Vagina (tissue), 2 donors: ENCODE results near the gene RFWD3. TPM values are rescaled to one million over a fixed set of nuclear protein-coding genes. Genes with fewer than 3 reads are reported as not detected.

Experiments
- DNase-seq, 2 donors: peaks; one replicate each; pipeline ENCODE4 v3.0.0-alpha.2; 2017; ENCODE audit errors: extremely low spot score in 2 of 2
- H3K27ac ChIP-seq: fragments of 200-600 bp; sonication (generic); one replicate; pipeline ENCODE4 v1.5.1; 2019
- H3K27me3 ChIP-seq: fragments of 200-600 bp; sonication (generic); one replicate; pipeline ENCODE4 v1.5.1; 2019
- H3K36me3 ChIP-seq, 2 donors: fragments of 200-600 bp; sonication (generic); one replicate each; pipeline ENCODE4 v1.5.1; 2017 to 2019
- H3K4me1 ChIP-seq: fragments of 200-600 bp; sonication (generic); one replicate; pipeline ENCODE4 v1.5.1; 2019
- H3K4me3 ChIP-seq, 2 donors: fragments of 200-600 bp; sonication (generic); 1 replicate in 1 of 2; 2 replicates in 1 of 2; pipeline ENCODE4 v1.5.1; 2016 to 2019
- H3K9me3 ChIP-seq: fragments of 200-600 bp; sonication (generic); one replicate; pipeline ENCODE4 v1.5.1; 2019
- POLR2A ChIP-seq, 2 donors: fragments of 450-650 bp; IDR thresholded peaks; one replicate each; pipeline ENCODE4 v1.6.1; 2017; ENCODE audit warnings: antibody characterized with exemption in 2 of 2, mild to moderate bottlenecking in 2 of 2, moderate library complexity in 2 of 2
- POLR2AphosphoS5 ChIP-seq, 2 donors: sonication (generic); formaldehyde crosslinking; IDR thresholded peaks; one replicate each; pipeline ENCODE4 v1.9.0; 2017; ENCODE audit warnings: antibody characterized with exemption in 2 of 2, mild to moderate bottlenecking in 2 of 2, low read depth in 1 of 2; ENCODE audit not compliant: insufficient read depth in 1 of 2
- intact Hi-C: fragments of 100-400 bp; cut with DNase I; formaldehyde crosslinking; loops from one replicate; pipeline ENCODE4 v1.15.1; 2023
- total RNA-seq: library from RNA; depleted of rRNA; stranded (reverse); fragments of >200 nt; gene quantifications from one replicate; pipeline ENCODE4 v1.2.3, GENCODE V29; 2016
- TF ChIP-seq, protein P1 (sequence below), 3 experiments: fragments of 450-650 bp in 2 of 3; fragments of 200-600 bp in 1 of 3; sonication (generic) in 1 of 3; IDR thresholded peaks; one replicate each; pipeline ENCODE4 v1.5.1; 2017 to 2019; ENCODE audit warnings: antibody characterized with exemption in 3 of 3, mild to moderate bottlenecking in 2 of 3, moderate library complexity in 2 of 3

The RFWD3 gene
- total RNA-seq, 1 donor from 2014 or later = 36.3 TPM

DNA sequence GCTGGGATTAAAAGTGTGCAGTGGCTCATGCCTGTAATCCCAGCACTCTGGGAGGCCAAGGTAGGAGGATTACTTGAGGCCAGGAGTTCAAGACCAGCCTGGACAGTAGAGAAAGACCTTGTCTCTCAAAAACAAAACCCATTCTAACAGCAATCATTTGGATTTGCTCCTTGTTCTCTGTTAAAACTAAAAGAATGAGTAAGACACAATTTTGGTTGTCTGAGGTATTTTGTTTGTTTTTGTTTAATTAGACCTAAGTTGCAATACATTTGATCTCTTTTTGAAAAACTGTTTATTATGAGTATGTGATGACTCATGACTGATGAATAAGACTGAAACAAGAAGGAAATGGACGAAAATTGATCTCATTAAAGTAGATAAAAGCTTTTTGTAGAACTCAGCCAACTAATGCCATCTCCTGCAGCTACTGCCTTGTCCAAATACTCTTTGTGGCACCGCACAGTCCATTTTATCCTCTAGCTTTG is 88.8 kb downstream of the RFWD3 start:
- H3K9me3 ChIP-seq = no peaks in the 10 kb centered on the region
- H3K4me1 ChIP-seq = peaks cover 58% of the 10 kb centered on the region
- DNase-seq = no peak
- intact Hi-C loops = no loop called here
- no peak overlapping the region for H3K27ac ChIP-seq
- TF ChIP-seq POLR2A (IDR thresholded peaks at IDR 0.05) (no peak), POLR2AphosphoS5 (IDR thresholded peaks at IDR 0.05; ENCODE audit: insufficient read depth in 1 of 2, low read depth in 1 of 2) (no peak)
- TF ChIP-seq, protein P1, sequence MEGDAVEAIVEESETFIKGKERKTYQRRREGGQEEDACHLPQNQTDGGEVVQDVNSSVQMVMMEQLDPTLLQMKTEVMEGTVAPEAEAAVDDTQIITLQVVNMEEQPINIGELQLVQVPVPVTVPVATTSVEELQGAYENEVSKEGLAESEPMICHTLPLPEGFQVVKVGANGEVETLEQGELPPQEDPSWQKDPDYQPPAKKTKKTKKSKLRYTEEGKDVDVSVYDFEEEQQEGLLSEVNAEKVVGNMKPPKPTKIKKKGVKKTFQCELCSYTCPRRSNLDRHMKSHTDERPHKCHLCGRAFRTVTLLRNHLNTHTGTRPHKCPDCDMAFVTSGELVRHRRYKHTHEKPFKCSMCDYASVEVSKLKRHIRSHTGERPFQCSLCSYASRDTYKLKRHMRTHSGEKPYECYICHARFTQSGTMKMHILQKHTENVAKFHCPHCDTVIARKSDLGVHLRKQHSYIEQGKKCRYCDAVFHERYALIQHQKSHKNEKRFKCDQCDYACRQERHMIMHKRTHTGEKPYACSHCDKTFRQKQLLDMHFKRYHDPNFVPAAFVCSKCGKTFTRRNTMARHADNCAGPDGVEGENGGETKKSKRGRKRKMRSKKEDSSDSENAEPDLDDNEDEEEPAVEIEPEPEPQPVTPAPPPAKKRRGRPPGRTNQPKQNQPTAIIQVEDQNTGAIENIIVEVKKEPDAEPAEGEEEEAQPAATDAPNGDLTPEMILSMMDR (IDR thresholded peaks at IDR 0.05) = no peak
- H3K27me3 ChIP-seq = no peaks in the 10 kb centered on the region
- no peaks in the 10 kb centered on the region for H3K36me3 ChIP-seq
- H3K4me3 ChIP-seq = no peak overlapping the region

DNA sequence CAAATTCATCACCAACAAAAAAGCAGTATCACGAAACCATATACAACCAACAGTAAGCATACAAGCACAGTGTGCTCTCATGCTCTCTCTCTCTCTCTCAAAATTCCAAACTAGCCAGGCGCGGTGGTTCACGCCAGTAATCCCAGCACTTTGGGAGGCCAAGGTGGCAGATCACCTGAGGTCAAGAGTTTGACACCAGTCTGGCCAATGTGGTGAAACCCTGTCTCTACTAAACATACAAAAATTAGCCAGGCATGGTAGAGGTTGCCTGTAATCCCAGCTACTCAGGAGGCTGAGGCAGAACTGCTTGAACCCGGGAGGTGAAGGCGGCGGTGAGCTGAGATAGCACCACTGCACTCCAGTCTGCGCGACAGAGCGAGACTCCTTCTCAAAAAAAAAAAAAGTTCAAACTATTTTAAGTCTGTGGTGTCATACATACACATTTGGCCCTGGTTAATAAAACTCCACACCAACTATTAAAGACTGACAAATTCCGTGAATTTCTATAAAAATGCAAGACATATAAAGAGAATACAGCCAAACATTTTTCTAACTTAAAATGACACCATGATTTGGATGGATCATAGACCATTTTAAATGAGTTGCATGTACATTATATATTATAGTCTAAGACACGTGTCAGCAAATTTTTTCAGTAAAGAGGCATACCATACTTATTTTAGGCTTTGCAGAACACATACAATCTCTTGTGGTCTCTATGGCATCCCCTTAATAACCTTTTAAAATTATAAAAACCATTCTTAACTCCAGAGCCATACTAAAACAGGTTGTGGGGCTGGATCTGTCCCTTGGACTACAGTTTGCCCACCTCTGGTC is 90.7 kb downstream of the RFWD3 start:
- no peaks in the 10 kb centered on the region for H3K9me3 ChIP-seq
- peaks cover 52% of the 10 kb centered on the region for H3K4me1 ChIP-seq
- no peaks in the 10 kb centered on the region for H3K36me3 ChIP-seq
- TF ChIP-seq POLR2AphosphoS5 (IDR thresholded peaks at IDR 0.05; ENCODE audit: insufficient read depth in 1 of 2, low read depth in 1 of 2) (no peak), POLR2A (IDR thresholded peaks at IDR 0.05) (no peak)
- TF ChIP-seq, protein P1 (IDR thresholded peaks at IDR 0.05) = no peak
- no peak for DNase-seq
- intact Hi-C loops = no loop called here
- no peak overlapping the region for H3K27ac ChIP-seq
- no peak overlapping the region for H3K4me3 ChIP-seq
- H3K27me3 ChIP-seq = no peaks in the 10 kb centered on the region

DNA sequence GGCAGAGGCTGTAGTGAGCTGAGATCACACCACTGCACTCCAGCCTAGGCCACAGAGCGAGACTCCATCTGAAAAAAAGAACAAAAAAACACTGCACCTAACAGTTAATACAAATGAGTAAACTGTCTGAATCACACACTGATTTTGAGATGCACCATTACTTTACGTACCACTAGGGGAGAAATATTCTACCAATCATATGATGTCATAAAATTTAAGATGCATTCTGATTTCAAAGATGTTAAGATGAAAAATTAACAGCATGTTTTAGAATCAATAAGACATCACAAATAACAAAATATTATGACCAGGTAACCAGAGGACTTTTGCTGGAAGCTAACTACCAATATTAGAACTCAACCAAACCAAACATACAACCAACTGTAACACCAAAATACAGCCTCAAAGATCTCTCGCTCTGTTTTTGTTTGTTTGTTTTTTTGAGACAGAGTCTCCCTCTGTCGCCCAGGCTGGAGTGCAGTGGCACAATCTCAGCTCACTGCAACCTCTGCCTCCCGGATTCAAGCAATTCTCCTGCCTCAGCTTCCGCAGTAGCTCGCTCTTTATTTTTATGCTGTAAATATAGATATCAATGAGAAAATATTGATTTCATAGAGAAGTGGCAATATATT is 91.4 kb downstream of the RFWD3 start:
- Histone ChIP-seq H3K27me3 (no peaks in the 10 kb centered on the region), H3K4me1 (peaks cover 46% of the 10 kb centered on the region), H3K4me3 (no peak overlapping the region), H3K27ac (no peak overlapping the region), H3K9me3 (no peaks in the 10 kb centered on the region), H3K36me3 (no peaks in the 10 kb centered on the region)
- intact Hi-C loops = no loop called here
- DNase-seq = no peak
- TF ChIP-seq POLR2AphosphoS5 (IDR thresholded peaks at IDR 0.05; ENCODE audit: insufficient read depth in 1 of 2, low read depth in 1 of 2) (no peak), POLR2A (IDR thresholded peaks at IDR 0.05) (no peak)
- TF ChIP-seq, protein P1 (IDR thresholded peaks at IDR 0.05) = no peak

DNA sequence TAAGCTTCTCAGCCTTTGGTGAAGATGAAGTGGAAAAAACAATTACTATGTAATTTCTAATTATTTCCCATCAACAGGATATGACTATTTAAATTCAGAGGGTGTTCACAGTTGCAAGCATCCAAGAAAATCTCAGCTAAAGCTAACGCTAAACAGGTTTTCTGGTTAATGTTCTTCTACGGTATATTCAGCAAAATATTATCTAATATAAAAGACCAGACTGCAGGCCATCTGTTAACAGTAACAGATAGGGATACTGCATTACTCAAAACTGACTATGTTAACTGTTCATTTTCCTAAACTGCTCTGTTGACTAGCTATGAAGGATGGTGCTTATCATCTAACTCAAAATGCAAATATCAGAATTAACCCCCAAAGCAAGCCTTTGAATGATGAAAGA is 92.5 kb downstream of the RFWD3 start:
- intact Hi-C loops = no loop called here

More for the DNA sequence above, 92.5 kb downstream of the RFWD3 start:
- no peak for DNase-seq
- no peak for TF ChIP-seq POLR2AphosphoS5 (IDR thresholded peaks at IDR 0.05; ENCODE audit: insufficient read depth in 1 of 2, low read depth in 1 of 2)
- TF ChIP-seq, protein P1 (IDR thresholded peaks at IDR 0.05) = no peak
- TF ChIP-seq POLR2A (IDR thresholded peaks at IDR 0.05) = no peak
- Histone ChIP-seq H3K36me3 (no peaks in the 10 kb centered on the region), H3K27me3 (no peaks in the 10 kb centered on the region), H3K27ac (no peak overlapping the region), H3K9me3 (no peaks in the 10 kb centered on the region), H3K4me3 (no peak overlapping the region), H3K4me1 (peaks cover 46% of the 10 kb centered on the region)
